GM10847 (cell line): ENCODE measurements around the gene ZNF566.

Experiments
- POLR2A ChIP-seq: IDR thresholded peaks from 2 replicates; pipeline ENCODE4 v1.6.1; 2011; ENCODE audit not compliant: insufficient read length; ENCODE audit errors: extremely low read depth

ZNF566 gene

GRCh38 chr19:36482876-36483275 is 6.5 kb downstream of the ZNF566 start:
- no peak for TF ChIP-seq POLR2A

- TF ChIP-seq POLR2A, result no peak
Observed at GRCh38 chr19:36460046-36460445, 29.3 kb downstream of the ZNF566 start.

DNA sequence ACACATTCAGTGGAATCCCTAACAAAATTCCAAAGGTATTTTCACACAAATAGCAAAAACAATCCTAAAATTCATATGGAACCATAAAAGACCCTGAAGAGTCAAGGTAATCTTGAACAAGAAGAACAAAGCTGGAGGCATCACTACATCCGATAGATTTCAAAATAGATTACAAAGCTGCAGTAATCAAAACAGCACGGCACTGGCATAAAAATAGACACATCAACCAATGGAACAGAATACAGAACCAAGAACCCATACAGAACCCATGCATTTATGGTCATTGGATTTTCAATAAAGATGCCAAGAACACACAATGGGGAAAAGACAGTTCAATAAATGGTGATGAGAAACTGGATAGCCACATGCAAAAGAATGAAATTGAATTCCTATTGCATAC is 32.5 kb downstream of the ZNF566 start:
- TF ChIP-seq POLR2A, result no peak

- no peak for TF ChIP-seq POLR2A
Observed at GRCh38 chr19:36449059-36449670, 40.2 kb downstream of the ZNF566 start.

DNA sequence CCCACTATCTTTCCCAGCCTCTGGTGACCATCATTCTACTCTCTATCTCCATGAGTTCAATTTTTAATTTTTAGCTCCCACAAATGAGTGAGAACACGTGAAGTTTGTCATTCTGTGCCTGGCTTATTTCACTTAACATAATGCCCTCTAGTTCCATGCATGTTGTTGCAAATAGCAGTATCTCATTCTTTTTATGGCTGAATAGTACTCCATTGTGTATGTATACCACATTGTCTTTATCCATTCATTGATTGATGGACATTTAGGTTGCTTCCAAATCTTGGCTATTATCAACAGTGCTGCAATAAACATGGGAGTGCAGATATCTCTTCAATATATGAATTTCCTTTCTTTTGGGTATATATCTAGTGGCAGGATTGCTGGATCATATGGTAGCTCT is 48.0 kb downstream of the ZNF566 start:
- no peak for TF ChIP-seq POLR2A

- TF ChIP-seq POLR2A, result no peak
Observed at GRCh38 chr19:36436531-36436930, 52.8 kb downstream of the ZNF566 start.

DNA sequence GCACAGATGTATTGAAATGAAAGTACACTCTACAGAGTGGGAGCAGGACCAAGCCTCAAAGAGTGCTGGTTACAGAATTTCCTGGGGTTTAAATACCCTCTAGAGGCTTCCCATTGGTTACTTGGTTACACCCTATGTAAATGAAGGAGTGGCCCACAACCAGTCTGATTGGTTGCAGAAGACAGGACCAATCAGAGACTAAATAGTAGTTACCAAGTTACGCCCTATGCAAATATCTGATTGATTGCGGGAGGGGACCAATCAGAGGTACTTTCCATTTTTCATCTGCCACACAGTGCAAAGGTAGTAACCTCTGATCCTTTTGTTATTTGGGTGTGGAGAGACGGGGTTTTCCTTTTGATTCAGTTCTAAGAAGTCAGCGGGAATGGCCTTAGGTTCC is 65.4 kb downstream of the ZNF566 start:
- no peak for TF ChIP-seq POLR2A

GRCh38 chr19:36421749-36422481 is 67.4 kb downstream of the ZNF566 start:
- TF ChIP-seq POLR2A, result no peak

- TF ChIP-seq POLR2A, result no peak
Observed at GRCh38 chr19:36420961-36421748, 68.2 kb downstream of the ZNF566 start.

DNA sequence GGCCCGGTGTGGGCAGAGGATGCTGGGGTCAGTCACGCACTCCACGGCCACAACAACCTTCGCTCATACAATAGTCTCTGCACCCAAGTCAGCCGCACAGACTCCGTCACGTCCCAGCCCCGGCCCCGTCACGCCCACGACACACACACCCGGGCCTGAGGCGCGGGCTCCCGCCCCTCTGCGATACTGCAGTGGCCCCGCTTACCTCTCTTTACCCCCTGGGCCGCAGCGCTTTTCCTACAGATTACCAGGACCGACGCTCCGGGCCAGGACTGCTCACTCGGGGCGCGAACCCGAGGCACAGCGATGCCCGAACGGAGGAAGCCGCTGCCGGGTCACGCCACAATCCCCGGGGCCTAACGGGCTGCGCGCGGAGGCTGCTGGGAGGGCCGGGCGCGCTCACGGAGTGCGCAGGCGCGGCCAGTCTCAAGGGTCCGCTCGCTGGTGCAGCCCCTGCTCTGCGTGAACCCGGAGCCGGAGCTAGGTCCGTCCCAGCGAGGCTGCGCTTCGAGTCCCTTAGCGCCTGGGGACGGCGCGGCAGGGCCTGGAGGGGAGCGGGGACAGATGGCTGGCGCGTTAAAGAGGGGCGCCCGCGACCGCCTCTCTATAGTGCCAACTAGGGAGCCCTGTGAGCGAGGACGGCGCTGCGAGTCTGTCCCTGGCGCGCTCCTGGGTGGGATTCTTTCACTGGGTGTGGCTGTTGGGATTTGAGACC is 70.9 kb downstream of the ZNF566 start, which contains the start of gene ZFP82:
ZFP82 (minus strand) TSS at position 358 of the 715 bp plus-strand sequence. CDS start 8,855 bp downstream, outside the sequence.
- peak; percentile 76 for TF ChIP-seq POLR2A

- TF ChIP-seq POLR2A, result no peak
Observed at GRCh38 chr19:36417752-36418286, 71.5 kb downstream of the ZNF566 start.

DNA sequence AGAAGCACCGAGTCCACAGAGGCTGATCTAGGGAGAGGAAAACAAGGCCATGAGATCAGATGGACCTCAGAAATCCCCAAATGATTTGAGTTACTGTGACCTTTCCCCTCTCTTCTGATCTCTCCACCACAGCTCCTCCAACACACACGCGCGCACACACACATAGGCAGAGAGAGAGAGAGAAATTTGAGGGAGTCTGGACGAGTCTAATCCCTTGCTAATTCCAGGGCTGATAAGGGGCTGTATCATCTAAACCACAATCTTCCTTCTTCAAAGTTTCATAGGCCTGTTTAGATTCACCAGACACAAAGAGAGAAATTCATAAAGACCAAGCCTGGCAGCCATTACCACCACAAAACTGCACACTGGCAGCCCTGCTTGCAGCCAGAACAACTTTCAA is 79.5 kb downstream of the ZNF566 start:
- TF ChIP-seq POLR2A, result no peak

- no peak for TF ChIP-seq POLR2A
Observed at GRCh38 chr19:36408101-36408500, 81.3 kb downstream of the ZNF566 start.

- TF ChIP-seq POLR2A, result no peak
Observed at GRCh38 chr19:36404498-36404897, 84.9 kb downstream of the ZNF566 start.

DNA sequence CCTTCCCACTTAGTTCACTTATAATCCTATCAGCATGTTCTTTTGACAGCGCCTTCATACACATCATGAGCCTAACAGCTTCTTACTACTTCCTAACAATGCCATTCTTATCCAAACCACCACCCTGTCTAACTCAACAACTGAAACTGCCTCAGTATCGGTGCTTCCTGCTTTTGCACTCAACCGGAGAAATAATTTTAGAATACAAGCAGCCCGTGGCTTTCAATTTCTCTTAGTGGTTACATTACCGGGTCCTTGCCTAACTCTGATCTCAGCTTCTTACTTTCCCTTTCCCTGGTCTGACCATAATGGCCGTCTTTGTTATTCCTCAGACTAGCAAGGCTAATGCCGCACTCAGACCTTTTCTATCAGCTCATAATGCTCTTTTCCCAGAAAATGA is 87.9 kb downstream of the ZNF566 start:
- no peak for TF ChIP-seq POLR2A
